Astrocyte of the spinal cord (primary cell): ENCODE measurements around the gene SETD7.
A peak's percentile ranks its signal among the peaks of the same experiment; 100 is the strongest.

Source experiments
- DNase-seq: peaks from one replicate; pipeline ENCODE4 v3.0.0; 2011; ENCODE audit warnings: low read depth, low spot score
- H3K4me3 ChIP-seq: 2 replicates; pipeline ENCODE4 v1.5.1; 2011; ENCODE audit warnings: low read depth, mild to moderate bottlenecking, low read length, moderate library complexity
- in situ Hi-C: cut with HindIII; loops from 2 replicates; pipeline ENCODE4 v1.10.0; 2017; ENCODE audit warnings: low sequenced_read_pairs
- TF ChIP-seq, protein P1 (sequence below): IDR thresholded peaks from 2 replicates; pipeline ENCODE4 v1.5.1; 2012; ENCODE audit warnings: low read depth, mild to moderate bottlenecking, low read length, inconsistent platforms

SETD7 gene

DNA sequence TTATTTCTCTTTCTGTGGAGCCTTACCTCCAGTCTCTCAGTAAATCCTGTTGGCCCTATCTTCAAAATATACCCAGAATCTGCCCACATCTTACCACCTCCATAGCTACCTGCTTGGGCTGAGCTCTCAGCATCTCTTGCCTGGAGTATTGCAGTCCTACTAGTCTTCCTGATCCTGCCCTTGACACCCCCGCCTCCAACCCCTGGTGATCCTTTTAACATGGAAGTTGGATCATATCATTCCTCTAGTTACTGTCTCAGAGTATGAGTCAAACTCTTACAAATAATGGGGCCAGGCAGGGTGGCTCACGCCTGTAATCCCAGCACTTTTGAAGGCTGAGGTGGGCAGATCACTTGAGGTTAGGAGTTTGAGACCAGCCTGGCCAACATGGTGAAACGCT is 43.1 kb upstream of the SETD7 start:
- in situ Hi-C loops: no loop called here
- no peak for DNase-seq
- TF ChIP-seq, protein P1, sequence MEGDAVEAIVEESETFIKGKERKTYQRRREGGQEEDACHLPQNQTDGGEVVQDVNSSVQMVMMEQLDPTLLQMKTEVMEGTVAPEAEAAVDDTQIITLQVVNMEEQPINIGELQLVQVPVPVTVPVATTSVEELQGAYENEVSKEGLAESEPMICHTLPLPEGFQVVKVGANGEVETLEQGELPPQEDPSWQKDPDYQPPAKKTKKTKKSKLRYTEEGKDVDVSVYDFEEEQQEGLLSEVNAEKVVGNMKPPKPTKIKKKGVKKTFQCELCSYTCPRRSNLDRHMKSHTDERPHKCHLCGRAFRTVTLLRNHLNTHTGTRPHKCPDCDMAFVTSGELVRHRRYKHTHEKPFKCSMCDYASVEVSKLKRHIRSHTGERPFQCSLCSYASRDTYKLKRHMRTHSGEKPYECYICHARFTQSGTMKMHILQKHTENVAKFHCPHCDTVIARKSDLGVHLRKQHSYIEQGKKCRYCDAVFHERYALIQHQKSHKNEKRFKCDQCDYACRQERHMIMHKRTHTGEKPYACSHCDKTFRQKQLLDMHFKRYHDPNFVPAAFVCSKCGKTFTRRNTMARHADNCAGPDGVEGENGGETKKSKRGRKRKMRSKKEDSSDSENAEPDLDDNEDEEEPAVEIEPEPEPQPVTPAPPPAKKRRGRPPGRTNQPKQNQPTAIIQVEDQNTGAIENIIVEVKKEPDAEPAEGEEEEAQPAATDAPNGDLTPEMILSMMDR: no peak
- H3K4me3 ChIP-seq: no peak overlapping the region

DNA sequence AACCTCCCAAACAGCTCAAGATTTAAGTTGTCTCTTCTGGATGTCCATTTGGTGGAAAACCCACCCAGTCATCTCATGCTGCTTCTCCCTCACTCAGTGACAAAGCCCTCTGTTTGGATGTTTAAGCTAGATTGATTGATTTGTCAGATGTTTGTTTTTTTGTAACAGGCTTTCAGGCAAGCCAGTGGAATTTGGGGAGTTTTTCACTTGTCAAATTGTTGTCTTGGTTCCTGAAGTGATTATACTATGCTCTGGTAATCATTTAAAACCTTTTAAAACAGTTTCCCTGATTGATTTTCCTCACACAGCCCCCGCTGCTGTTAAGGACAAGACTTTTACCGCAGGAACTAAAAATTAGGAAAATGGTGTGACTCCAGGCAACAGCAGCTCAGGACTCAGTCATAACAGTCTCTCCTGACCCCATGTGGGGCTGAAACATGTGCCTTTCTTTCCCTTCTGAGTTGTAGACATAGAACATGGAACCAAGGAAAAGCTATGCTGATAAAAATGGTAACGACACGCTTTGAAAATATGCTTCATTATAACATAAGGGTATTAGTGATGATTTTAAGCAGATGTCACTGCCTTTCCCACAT is 40.8 kb upstream of the SETD7 start:
- no peak for DNase-seq
- in situ Hi-C loops: no loop called here
- H3K4me3 ChIP-seq: no peak overlapping the region
- TF ChIP-seq, protein P1: no peak

DNA sequence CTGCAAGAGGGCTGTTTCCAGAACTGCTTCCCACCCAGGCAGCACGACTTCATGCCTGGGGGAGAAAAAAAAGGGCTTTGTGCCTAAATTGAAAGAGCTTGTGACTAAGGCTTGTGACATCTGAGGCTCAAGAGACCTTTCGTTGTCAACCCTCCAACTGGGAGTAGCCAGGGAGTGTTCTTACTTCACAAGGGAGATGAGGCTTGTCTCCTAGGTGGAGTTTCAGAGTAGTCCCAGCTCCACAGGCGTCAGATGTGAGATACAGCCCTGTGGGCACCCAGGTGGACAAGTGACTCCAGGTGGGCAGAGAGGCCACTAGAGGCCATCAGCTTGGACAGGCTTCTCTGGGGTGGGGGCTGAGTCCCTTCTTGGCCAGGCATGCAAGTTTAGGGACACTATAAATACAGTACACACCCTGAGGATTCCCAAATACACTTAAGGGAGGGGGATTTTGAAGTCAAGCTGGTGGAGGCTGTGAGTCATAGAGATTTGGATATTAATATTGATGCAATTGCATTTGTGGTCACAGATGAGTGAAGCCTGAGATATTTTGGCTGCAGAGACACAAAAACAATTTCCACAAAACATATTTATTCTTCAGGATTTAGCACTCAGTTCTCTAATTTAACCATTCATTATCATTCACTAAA is 40.1 kb upstream of the SETD7 start:
- TF ChIP-seq, protein P1: no peak
- no peak for DNase-seq
- H3K4me3 ChIP-seq: no peak overlapping the region
- in situ Hi-C loops: no loop called here

- in situ Hi-C loops: no loop called here
- TF ChIP-seq, protein P1: no peak
- no peak overlapping the region for H3K4me3 ChIP-seq
- no peak for DNase-seq
Observed at GRCh38 chr4:139594591-139595185, 38.7 kb upstream of the SETD7 start.

DNA sequence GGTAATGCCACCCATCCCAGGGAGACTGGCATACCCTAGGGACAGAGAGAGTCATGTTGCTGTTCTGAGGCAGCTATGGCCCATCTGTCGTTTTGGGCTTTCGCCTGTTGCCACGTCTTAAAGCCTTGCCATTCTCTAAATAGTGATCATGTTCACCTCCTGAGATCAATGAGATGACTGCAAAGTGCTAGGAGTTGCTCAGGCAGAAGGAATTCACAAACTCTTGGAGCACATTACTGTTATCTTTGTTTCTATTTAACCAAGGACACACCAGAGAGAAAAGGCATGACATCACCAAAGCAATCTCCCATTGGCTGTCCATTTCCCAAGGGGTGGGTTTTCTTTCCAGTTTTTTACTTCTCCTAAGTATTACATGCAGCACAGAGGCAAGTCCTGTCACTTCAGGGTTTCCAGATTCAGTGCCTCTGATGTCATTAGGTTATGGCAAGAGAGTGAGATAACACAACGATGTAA is 37.1 kb upstream of the SETD7 start:
- H3K4me3 ChIP-seq: no peak overlapping the region
- TF ChIP-seq, protein P1: no peak
- in situ Hi-C loops: no loop called here
- peak; percentile 68 for DNase-seq

DNA sequence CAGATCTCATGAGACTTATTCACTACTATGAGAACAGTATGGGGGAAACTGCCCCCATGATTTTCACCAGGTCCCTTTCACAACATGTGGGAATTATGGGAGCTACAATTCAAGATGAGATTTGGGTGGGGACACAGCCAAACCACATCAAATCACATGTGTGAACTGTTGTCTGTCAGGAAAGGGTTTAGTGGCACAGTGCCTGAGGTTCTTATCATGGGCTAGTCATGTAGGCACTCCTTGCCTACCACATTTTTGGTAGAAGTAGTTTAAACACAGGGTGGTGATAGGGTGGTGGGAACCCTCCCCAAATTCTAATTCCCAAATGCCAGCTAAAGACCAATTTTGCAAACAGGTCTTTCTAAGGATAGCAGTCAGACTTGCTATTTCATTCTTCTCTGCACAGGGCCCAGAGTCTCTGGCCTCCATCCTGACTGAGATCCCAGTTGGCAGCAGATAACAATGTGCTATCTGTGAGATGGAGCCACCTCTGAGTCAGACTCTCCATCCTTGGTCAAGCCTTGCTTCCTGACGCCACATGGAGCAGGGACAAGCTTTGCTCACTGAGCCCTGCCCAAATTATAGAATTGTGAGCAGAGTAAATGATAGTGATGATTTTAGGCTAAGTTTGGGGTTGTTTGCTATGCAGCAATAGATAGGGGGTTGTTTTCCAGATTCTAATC is 33.5 kb upstream of the SETD7 start:
- H3K4me3 ChIP-seq: no peak overlapping the region
- DNase-seq: no peak
- TF ChIP-seq, protein P1: no peak
- in situ Hi-C loops: no loop called here
